Measurements from ENCODE around the gene PLPPR1. TPM values are rescaled to one million over a fixed set of nuclear protein-coding genes. Genes with fewer than 3 reads are reported as not detected.

The PLPPR1 gene
- total and polyA plus RNA-seq, 2 donors (not counting 3 experiments of a cell fraction or from before 2014, with no cell fraction given): 0.18 to 0.50 TPM

- no peaks in the 10 kb centered on the region for H3K36me3 ChIP-seq (ENCODE audit: control insufficient read depth in 2 of 2, extremely low read depth in 1 of 2, insufficient read depth in 2 of 2, low read length in 2 of 2)
- POLR2A ChIA-PET: no interaction called here
- H3K27ac ChIP-seq (ENCODE audit: insufficient read depth, low read depth, low read length): no peak overlapping the region
- H3K27me3 ChIP-seq (ENCODE audit: control insufficient read depth in 2 of 2, insufficient read depth in 2 of 2, low read length in 2 of 2): no peaks in the 10 kb centered on the region
- DNase-seq (ENCODE audit: low read depth, low spot score): no peak
- no peaks in the 10 kb centered on the region for H3K79me2 ChIP-seq (ENCODE audit: control insufficient read depth, insufficient read depth, low read length)
- H3K4me3 ChIP-seq (replicated peaks in 1 of 3; ENCODE audit: insufficient read depth in 1 of 3, low read depth in 1 of 3, low read length in 3 of 3): no peak overlapping the region
- no peaks in the 10 kb centered on the region for H3K9me1 ChIP-seq (replicated peaks; ENCODE audit: control insufficient read depth, extremely low read depth, insufficient read depth, low read length)
- intact Hi-C loops (cut with micrococcal nuclease): no loop called here
- no peak for FAIRE-seq
- H3K4me2 ChIP-seq (ENCODE audit: insufficient read depth, low read length): no peak overlapping the region
- CTCF ChIA-PET: no interaction called here
- no peaks in the 10 kb centered on the region for H3K4me1 ChIP-seq (ENCODE audit: control insufficient read depth, extremely low read depth, insufficient read depth, low read length)
- no peaks in the 10 kb centered on the region for H4K20me1 ChIP-seq (replicated peaks; ENCODE audit: control insufficient read depth, extremely low read depth, insufficient read depth, low read length)
- TF ChIP-seq EZH2 (IDR thresholded peaks at IDR 0.05; ENCODE audit: borderline replicate concordance, low read depth, low read length, severe bottlenecking) (no peak), POLR2AphosphoS5 (IDR thresholded peaks at IDR 0.05; ENCODE audit: insufficient read depth, low read depth, low read length) (no peak), GATA2 (IDR thresholded peaks at IDR 0.05; ENCODE audit: insufficient read depth, insufficient read length, low read depth, low read length) (no peak), MAX (IDR thresholded peaks at IDR 0.05; ENCODE audit: insufficient read depth, insufficient read length) (no peak)
- no peak overlapping the region for H3K9ac ChIP-seq (replicated peaks; ENCODE audit: extremely low read depth, insufficient read depth, low read length)
- H2AFZ ChIP-seq (ENCODE audit: low read depth, low read length): no peak overlapping the region
- dilution Hi-C loops (cut with MboI; ENCODE audit: extremely low pct_ligation_motif_present, low sequenced_read_pairs): no loop called here
- H3K9me3 ChIP-seq (replicated peaks; ENCODE audit: control insufficient read depth, insufficient read depth, low read length): no peaks in the 10 kb centered on the region
- BruUV-seq (replicated peaks): no TSS peak
Measured at GRCh38 chr9:101005246-101005645, 23.3 kb upstream of the PLPPR1 start.

GRCh38 chr9:101014566-101014965, 14.0 kb upstream of the PLPPR1 start:
- ChIA-PET CTCF (no interaction called here), POLR2A (no interaction called here)
- BruUV-seq (replicated peaks): no TSS peak
- Histone ChIP-seq H3K4me3 (replicated peaks in 1 of 3; ENCODE audit: insufficient read depth in 1 of 3, low read depth in 1 of 3, low read length in 3 of 3) (no peak overlapping the region), H3K36me3 (ENCODE audit: control insufficient read depth in 2 of 2, extremely low read depth in 1 of 2, insufficient read depth in 2 of 2, low read length in 2 of 2) (no peaks in the 10 kb centered on the region), H4K20me1 (replicated peaks; ENCODE audit: control insufficient read depth, extremely low read depth, insufficient read depth, low read length) (no peaks in the 10 kb centered on the region), H3K4me1 (ENCODE audit: control insufficient read depth, extremely low read depth, insufficient read depth, low read length) (no peaks in the 10 kb centered on the region), H3K9ac (replicated peaks; ENCODE audit: extremely low read depth, insufficient read depth, low read length) (no peak overlapping the region), H3K9me1 (replicated peaks; ENCODE audit: control insufficient read depth, extremely low read depth, insufficient read depth, low read length) (no peaks in the 10 kb centered on the region), H3K9me3 (replicated peaks; ENCODE audit: control insufficient read depth, insufficient read depth, low read length) (no peaks in the 10 kb centered on the region), H3K27me3 (ENCODE audit: control insufficient read depth in 2 of 2, insufficient read depth in 2 of 2, low read length in 2 of 2) (no peaks in the 10 kb centered on the region), H3K27ac (ENCODE audit: insufficient read depth, low read depth, low read length) (no peak overlapping the region), H3K4me2 (ENCODE audit: insufficient read depth, low read length) (no peak overlapping the region), H2AFZ (ENCODE audit: low read depth, low read length) (no peak overlapping the region), H3K79me2 (ENCODE audit: control insufficient read depth, insufficient read depth, low read length) (no peaks in the 10 kb centered on the region)
- intact Hi-C loops (cut with micrococcal nuclease): no loop called here
- DNase-seq (ENCODE audit: low read depth, low spot score): no peak
- no peak for TF ChIP-seq MAX (IDR thresholded peaks at IDR 0.05; ENCODE audit: insufficient read depth, insufficient read length)
- TF ChIP-seq GATA2 (IDR thresholded peaks at IDR 0.05; ENCODE audit: insufficient read depth, insufficient read length, low read depth, low read length): no peak
- TF ChIP-seq FOS (IDR thresholded peaks at IDR 0.05; ENCODE audit: borderline replicate concordance, insufficient read depth, low read length): no peak
- TF ChIP-seq CTCF (IDR thresholded peaks at IDR 0.05; ENCODE audit: extremely low read depth in 1 of 2, insufficient read depth in 1 of 2, low read depth in 1 of 2, low read length in 2 of 2): no peak
- no peak for TF ChIP-seq MYC (IDR thresholded peaks at IDR 0.05; ENCODE audit: low read depth, low read length)
- TF ChIP-seq EZH2 (IDR thresholded peaks at IDR 0.05; ENCODE audit: borderline replicate concordance, low read depth, low read length, severe bottlenecking): no peak
- no peak for TF ChIP-seq POLR2A (IDR thresholded peaks at IDR 0.05; ENCODE audit: low read depth, low read length)
- no peak for TF ChIP-seq POLR2AphosphoS5 (IDR thresholded peaks at IDR 0.05; ENCODE audit: insufficient read depth, low read depth, low read length)
- TF ChIP-seq JUN (IDR thresholded peaks at IDR 0.05; ENCODE audit: borderline replicate concordance, insufficient read depth, insufficient read length, low read depth): no peak
- dilution Hi-C loops (cut with MboI; ENCODE audit: extremely low pct_ligation_motif_present, low sequenced_read_pairs): no loop called here
- FAIRE-seq: no peak
